Skeletal muscle tissue (tissue), 4 donors: ENCODE results near the gene SGIP1. TPM values are rescaled to one million over a fixed set of nuclear protein-coding genes. Genes with fewer than 3 reads are reported as not detected.

ENCODE experiments used
- H3K27ac ChIP-seq: one replicate; pipeline ENCODE4 v1.7.0; 2013; ENCODE audit warnings: mild to moderate bottlenecking, low read depth, low read length, inconsistent platforms
- H3K27me3 ChIP-seq, 3 donors: one replicate each; pipeline ENCODE4 v1.7.0; 2013; ENCODE audit warnings: low read length in 3 of 3; ENCODE audit not compliant: control insufficient read depth in 3 of 3, insufficient read depth in 3 of 3
- H3K36me3 ChIP-seq, 3 donors: one replicate each; pipeline ENCODE4 v1.7.0; 2013; ENCODE audit warnings: low read length in 3 of 3; ENCODE audit not compliant: control insufficient read depth in 3 of 3, insufficient read depth in 3 of 3
- H3K4me1 ChIP-seq, 3 donors: one replicate each; pipeline ENCODE4 v1.7.0; 2013; ENCODE audit warnings: low read length in 3 of 3, mild to moderate bottlenecking in 3 of 3; ENCODE audit not compliant: control insufficient read depth in 3 of 3, insufficient read depth in 3 of 3
- H3K4me3 ChIP-seq, 3 donors: one replicate each; pipeline ENCODE4 v1.7.0; 2013; ENCODE audit warnings: low read length in 3 of 3
- H3K9ac ChIP-seq, 3 donors: one replicate each; pipeline ENCODE4 v1.7.0; 2013; ENCODE audit warnings: low read length in 3 of 3, mild to moderate bottlenecking in 3 of 3, moderate library complexity in 2 of 3, low read depth in 1 of 3
- H3K9me3 ChIP-seq, 3 donors: one replicate each; pipeline ENCODE4 v1.7.0; 2013; ENCODE audit warnings: low read length in 3 of 3; ENCODE audit not compliant: control insufficient read depth in 3 of 3
- total RNA-seq: library from RNA; depleted of rRNA; stranded (reverse); fragments of >200 nt; gene quantifications from one replicate; pipeline ENCODE4 v1.2.3, GENCODE V29; 2014
- donor health status: Osteomylitis.

Gene SGIP1
- total RNA-seq, 1 donor from 2014 or later: 0.52 TPM

DNA sequence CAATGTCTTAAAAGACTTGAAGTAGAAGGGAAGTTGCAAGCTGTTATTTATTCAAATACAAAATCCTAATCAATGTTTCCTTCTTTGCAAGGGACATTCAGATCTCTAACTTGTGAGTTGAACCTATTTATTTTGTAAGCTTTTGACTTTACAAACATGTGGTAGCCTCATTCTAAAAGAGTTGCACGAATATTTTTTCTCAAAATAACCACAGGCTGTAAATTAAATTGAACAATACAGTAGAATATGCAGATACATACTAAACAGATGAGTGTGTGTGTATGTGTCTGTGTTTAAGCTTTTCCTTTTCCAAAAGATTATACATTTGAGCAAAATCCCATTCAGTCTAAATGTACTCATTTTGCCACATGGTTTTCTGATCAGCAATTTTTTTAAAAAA, 213.5 kb downstream of the SGIP1 start:
- H3K4me3 ChIP-seq: no peak overlapping the region
- no peaks in the 10 kb centered on the region for H3K9me3 ChIP-seq
- H3K36me3 ChIP-seq: no peaks in the 10 kb centered on the region
- H3K9ac ChIP-seq: no peak overlapping the region
- H3K4me1 ChIP-seq: peaks cover 0 to 10% (median 5%) of the 10 kb centered on the region in 3 donors
- no peak overlapping the region for H3K27ac ChIP-seq
- peaks cover 0 to under 1% (median 0%) of the 10 kb centered on the region in 3 donors for H3K27me3 ChIP-seq

DNA sequence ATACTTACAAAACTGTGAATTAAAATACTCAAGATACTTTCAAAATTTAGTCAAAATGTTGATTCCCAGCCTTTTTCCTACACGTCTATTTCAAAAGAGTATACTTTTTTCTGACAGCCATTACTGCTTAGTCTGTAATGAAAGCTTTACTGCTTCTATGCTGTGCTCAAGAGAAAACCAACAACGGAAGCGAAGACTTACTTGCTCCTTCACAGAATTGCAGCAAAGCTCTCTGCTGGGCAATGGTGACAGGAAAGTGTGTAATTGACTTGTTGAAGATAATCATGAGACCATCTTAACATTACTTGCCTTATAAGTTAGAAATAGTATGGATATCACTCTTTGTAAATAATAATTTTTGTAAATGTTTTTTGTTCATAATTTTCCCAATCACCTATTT, 216.6 kb downstream of the SGIP1 start:
- peaks cover 0 to 15% (median 10%) of the 10 kb centered on the region in 3 donors for H3K4me1 ChIP-seq
- no peak overlapping the region for H3K9ac ChIP-seq
- H3K27me3 ChIP-seq: peaks cover 5 to 7% (median 7%) of the 10 kb centered on the region in 3 donors
- H3K36me3 ChIP-seq: no peaks in the 10 kb centered on the region
- no peak overlapping the region for H3K27ac ChIP-seq
- H3K9me3 ChIP-seq: no peaks in the 10 kb centered on the region
- no peak overlapping the region for H3K4me3 ChIP-seq

DNA sequence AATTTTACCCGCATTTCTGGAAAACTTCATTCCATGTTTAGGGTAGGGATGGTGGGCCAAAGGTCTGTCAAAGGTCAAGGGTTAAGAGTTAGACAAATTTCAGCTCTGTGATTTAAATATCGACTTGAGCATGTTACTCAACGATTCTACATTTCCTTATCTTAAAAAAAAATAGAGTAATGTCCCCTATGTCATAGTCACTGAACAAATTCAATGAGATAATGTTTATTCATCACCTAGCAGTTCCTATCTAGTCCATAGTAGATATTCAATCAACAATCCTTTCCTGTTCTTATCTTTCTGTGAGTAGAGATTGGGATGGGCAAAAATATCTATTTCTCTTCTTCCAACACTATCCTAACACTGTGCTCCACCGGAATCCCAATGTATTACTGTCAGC, 217.2 kb downstream of the SGIP1 start:
- Histone ChIP-seq H3K27ac (peak overlapping the region; percentile 55), H3K9me3 (no peaks in the 10 kb centered on the region), H3K9ac (no peak overlapping the region)

DNA sequence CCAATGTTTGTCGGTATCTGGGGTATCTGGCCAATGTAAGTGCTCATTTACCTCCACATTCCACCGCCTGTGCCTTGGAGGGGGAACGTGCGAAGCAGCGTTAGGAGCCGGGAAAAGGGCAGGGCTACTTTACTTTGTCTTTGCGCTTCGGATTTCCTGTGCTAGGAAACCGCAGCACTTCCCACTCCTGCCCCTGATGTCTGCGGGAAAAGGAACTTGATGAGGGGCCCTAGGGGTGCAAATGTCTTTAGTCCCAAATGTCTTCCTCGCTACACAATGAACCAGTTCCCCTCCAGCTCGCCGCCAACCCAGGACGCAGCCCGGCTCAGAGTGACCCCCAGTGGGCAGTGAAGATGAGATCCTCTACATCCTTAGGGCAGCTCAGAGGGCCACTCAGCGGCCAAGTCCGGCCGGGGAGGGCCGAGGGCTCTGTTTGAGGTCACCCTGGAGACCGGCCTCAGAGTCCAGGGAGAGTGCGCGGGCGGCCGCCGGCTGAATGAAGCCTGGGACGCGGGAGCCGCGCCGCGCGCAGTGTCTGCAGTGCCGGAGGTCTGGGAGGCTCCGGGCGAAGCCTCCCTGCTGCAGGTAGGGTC, 218.1 kb downstream of the SGIP1 start, which contains the start of gene DYNLT5:
Gene DYNLT5, plus strand, starts transcription at position 460 of the 593 bp plus-strand sequence. CDS start 2,200 bp downstream, outside the sequence.
- Histone ChIP-seq H3K9me3 (no peaks in the 10 kb centered on the region), H3K9ac (peak within 1 kb of the TSS; percentile 40 to 65 (median 62)), H3K4me3 (peak within 1 kb of the TSS; percentile 58 to 73 (median 67)), H3K27me3 (peaks cover 5 to 7% (median 7%) of the 10 kb centered on the region in 3 donors), H3K27ac (peak within 1 kb of the TSS; percentile 55), H3K36me3 (no peaks in the 10 kb centered on the region), H3K4me1 (peaks cover 0 to 15% (median 10%) of the 10 kb centered on the region in 3 donors)

More for the DNA sequence above, 217.2 kb downstream of the SGIP1 start:
- peaks cover 5 to 7% (median 7%) of the 10 kb centered on the region in 3 donors for H3K27me3 ChIP-seq
- no peak overlapping the region for H3K4me3 ChIP-seq
- no peaks in the 10 kb centered on the region for H3K36me3 ChIP-seq
- H3K4me1 ChIP-seq: peaks cover 0 to 15% (median 10%) of the 10 kb centered on the region in 3 donors

DNA sequence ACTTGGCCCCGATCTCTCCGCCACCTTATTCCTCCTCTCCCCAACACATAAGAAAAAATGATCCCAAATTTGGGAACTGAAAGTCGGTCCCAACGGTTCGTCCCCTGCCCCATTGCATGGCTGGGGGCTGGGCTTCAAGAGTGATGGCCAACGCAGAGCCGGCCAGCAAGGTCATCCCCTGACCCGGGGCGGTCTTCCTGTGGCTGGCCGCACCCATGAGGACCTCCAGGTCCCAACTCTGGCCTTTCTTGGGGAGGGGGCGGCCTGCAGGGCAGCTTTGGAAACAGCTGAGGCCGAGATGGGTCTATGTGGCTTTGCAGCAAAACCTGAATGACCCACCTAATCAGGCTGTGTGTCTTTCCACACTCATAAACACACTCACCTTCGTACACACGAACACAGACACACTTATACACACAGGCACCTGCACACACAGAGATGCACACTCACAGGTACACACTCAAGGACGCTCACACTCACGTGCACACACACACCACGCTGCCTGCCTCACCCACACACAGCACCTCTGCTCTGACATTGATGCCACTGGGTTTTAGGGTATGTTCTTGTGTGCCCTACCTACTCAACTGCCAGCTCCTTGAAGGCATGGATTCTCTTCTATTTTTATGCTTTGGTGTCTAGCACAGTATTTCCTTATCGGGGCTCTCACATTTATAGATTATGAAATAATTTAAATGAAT, 218.9 kb downstream of the SGIP1 start:
- Histone ChIP-seq H3K4me1 (peaks cover under 1 to 15% (median 10%) of the 10 kb centered on the region in 3 donors), H3K36me3 (no peaks in the 10 kb centered on the region), H3K9ac (peak overlapping the region; percentile 40 to 65 (median 62)), H3K9me3 (no peaks in the 10 kb centered on the region), H3K4me3 (peak overlapping the region; percentile 58 to 73 (median 67)), H3K27me3 (peaks cover 5 to 7% (median 7%) of the 10 kb centered on the region in 3 donors), H3K27ac (peak overlapping the region; percentile 55)

DNA sequence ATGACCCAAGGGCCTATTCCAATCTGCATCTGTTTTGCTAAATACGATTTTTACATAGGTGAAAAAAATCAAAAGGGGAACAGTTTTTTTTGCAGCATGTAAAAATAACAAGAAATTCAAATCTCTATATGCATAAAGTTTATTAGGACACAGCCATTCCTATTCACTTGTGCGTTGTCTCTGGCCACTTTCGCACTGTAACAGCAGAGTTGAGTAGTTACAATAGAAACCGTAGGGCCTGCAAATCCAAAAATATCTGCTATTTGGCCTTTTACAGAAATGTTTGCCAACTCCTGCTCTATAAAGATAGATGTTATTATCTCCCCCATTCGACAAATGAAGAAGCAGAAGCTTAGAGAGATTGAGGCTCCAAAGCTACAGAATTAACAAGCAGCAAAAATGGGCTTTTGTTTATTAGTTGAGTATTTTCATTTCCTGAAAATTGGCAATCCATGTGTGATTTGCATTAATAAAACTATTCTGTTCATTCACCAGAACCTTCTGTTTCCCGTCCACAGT, 223.8 kb downstream of the SGIP1 start:
- Histone ChIP-seq H3K4me1 (peaks cover 2 to 6% (median 3%) of the 10 kb centered on the region in 3 donors), H3K27ac (no peak overlapping the region), H3K36me3 (no peaks in the 10 kb centered on the region), H3K27me3 (peaks cover 3 to 5% (median 5%) of the 10 kb centered on the region in 3 donors), H3K9me3 (no peaks in the 10 kb centered on the region), H3K9ac (no peak overlapping the region), H3K4me3 (no peak overlapping the region)

DNA sequence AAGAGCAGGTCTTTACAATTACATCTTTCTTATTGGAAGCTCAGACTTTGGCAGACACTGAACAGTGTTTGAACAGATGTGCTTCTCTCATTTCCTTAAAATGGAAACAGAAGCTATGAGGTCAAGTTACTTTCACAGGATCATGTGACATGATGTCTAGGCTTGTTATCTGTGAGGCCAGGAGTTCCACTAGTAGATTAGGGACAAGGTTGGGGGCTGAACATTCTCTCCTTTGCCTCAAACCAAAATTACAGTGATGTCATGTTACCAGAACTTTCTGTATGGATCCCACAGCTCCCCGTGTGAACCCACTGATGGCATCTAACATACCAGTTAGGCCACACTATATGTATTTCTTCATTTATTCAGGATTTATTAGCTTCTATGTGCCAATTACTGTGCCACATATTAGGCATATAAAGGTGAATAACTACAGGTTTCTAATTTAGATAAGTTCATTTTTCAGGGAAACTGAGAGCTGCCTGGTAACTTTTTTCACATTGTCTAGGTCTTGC, 224.3 kb downstream of the SGIP1 start:
- Histone ChIP-seq H3K36me3 (no peaks in the 10 kb centered on the region), H3K9ac (no peak overlapping the region), H3K4me1 (peaks cover 0 to 3% (median 2%) of the 10 kb centered on the region in 3 donors), H3K4me3 (no peak overlapping the region), H3K9me3 (no peaks in the 10 kb centered on the region), H3K27me3 (peaks cover 0 to 5% (median 3%) of the 10 kb centered on the region in 3 donors), H3K27ac (no peak overlapping the region)

DNA sequence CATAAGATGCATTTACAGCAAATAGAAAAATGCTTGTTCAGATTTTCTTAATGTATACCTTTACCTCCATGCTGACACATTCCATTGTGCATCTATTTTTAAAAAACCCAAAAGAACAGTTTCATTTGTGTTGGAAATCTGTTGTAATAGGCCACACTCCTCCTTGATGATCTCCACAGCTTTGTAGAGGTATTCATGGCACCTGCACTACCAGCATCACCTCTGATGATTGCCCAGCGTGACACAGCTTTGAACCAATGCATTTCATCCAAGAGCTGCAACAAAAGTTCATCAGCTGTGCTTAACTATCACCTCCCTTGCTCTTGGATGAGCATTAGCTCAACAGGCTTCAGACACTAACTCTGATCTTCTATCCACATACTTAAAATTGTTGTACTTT, 226.6 kb downstream of the SGIP1 start:
- Histone ChIP-seq H3K4me1 (peaks cover 0 to 3% (median 2%) of the 10 kb centered on the region in 3 donors), H3K36me3 (no peaks in the 10 kb centered on the region)

DNA sequence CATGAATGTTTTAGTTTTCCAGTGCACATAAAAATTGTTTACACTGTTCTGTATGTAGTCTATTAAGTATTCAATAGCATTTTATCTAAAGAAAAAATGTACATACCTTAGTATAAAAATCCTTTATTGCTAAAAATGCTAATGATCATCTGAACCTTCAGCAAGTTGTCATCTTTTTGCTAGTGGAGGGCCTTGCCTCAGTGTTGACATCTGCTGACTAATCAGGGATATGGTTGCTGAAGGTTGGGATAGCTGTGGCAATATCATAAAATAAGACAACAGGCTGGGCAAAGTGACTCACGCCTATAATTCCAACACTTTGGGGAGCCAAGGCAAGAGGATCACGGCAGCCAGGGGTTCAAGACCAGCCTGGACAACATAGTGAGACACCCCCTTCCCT, 227.3 kb downstream of the SGIP1 start:
- Histone ChIP-seq H3K4me3 (no peak overlapping the region), H3K27me3 (no peaks in the 10 kb centered on the region), H3K27ac (no peak overlapping the region), H3K4me1 (peaks cover 0 to 3% (median 2%) of the 10 kb centered on the region in 3 donors), H3K9ac (no peak overlapping the region), H3K9me3 (no peaks in the 10 kb centered on the region), H3K36me3 (no peaks in the 10 kb centered on the region)

More for the DNA sequence above, 226.6 kb downstream of the SGIP1 start:
- H3K4me3 ChIP-seq: no peak overlapping the region
- no peaks in the 10 kb centered on the region for H3K27me3 ChIP-seq
- H3K9me3 ChIP-seq: no peaks in the 10 kb centered on the region
- H3K9ac ChIP-seq: no peak overlapping the region
- no peak overlapping the region for H3K27ac ChIP-seq
